Uterus (tissue), 4 donors: ENCODE results near the gene KARS1. TPM values are rescaled to one million over a fixed set of nuclear protein-coding genes. Genes with fewer than 3 reads are reported as not detected.

Experiments used
- DNase-seq, 2 donors: peaks; one replicate each; pipeline ENCODE4 v3.0.0-alpha.2; 2019 to 2020
- H3K27ac ChIP-seq, 2 donors: fragments of 200-600 bp; sonication (generic); 1 replicate in 1 of 2; 2 replicates in 1 of 2; pipeline ENCODE4 v1.5.1; 2016 to 2018
- H3K27me3 ChIP-seq, 2 donors: fragments of 200-600 bp; sonication (generic); one replicate each; pipeline ENCODE4 v1.5.1; 2018 to 2019; ENCODE audit warnings: control low read depth in 1 of 2
- H3K36me3 ChIP-seq, 2 donors: fragments of 200-600 bp; sonication (generic); one replicate each; pipeline ENCODE4 v1.5.1; 2019; ENCODE audit warnings: control low read depth in 1 of 2
- H3K4me1 ChIP-seq, 2 donors: fragments of 200-600 bp; sonication (generic); one replicate each; pipeline ENCODE4 v1.5.1; 2018 to 2019; ENCODE audit warnings: control low read depth in 1 of 2
- H3K4me3 ChIP-seq, 2 donors: fragments of 200-600 bp; sonication (generic); 1 replicate in 1 of 2; 2 replicates in 1 of 2; pipeline ENCODE4 v1.5.1; 2018 to 2019; ENCODE audit warnings: mild to moderate bottlenecking in 1 of 2
- H3K9me3 ChIP-seq, 2 donors: fragments of 200-600 bp; sonication (generic); one replicate each; pipeline ENCODE4 v1.5.1; 2019; ENCODE audit warnings: control low read depth in 1 of 2
- CTCF ChIP-seq, 4 experiments: fragments of 200-600 bp in 2 of 4; fragments of 450-650 bp in 2 of 4; sonication (generic) in 2 of 4; IDR thresholded peaks; one replicate each; pipeline ENCODE4 v1.5.1; 2016 to 2019; ENCODE audit warnings: antibody characterized with exemption in 4 of 4, mild to moderate bottlenecking in 2 of 4, moderate library complexity in 1 of 4
- POLR2A ChIP-seq, 2 donors: fragments of 450-650 bp; IDR thresholded peaks; one replicate each; pipeline ENCODE4 v1.6.1; 2016; ENCODE audit warnings: antibody characterized with exemption in 2 of 2, mild to moderate bottlenecking in 1 of 2, moderate library complexity in 1 of 2
- intact Hi-C: fragments of 100-400 bp; cut with DNase I; formaldehyde crosslinking; loops from one replicate; pipeline ENCODE4 v1.15.1; 2023; ENCODE audit warnings: low total_unique reads
- total RNA-seq, 4 donors: library from RNA; depleted of rRNA in 3 of 4; stranded (reverse); fragments of >200 nt in 3 of 4; gene quantifications; one replicate each; pipeline versions ENCODE4 v1.1.0 to v1.2.4, GENCODE V29; 2014 to 2023
- donor health status: DM: yes; HTN: yes; CAD: no.

KARS1 gene
- total RNA-seq, 4 donors from 2014 or later: 51.8 to 101 (median 87.1) TPM

GRCh38 chr16:75653922-75654321 lies 6.5 kb upstream of the KARS1 start:
- DNase-seq: no peak
- Histone ChIP-seq H3K4me1 (peaks cover 4 to 11% of the 10 kb centered on the region in 2 donors), H3K36me3 (no peaks in the 10 kb centered on the region), H3K27me3 (no peaks in the 10 kb centered on the region), H3K27ac (no peak overlapping the region), H3K4me3 (no peak overlapping the region), H3K9me3 (no peaks in the 10 kb centered on the region)
- no peak for TF ChIP-seq POLR2A (IDR thresholded peaks at IDR 0.05)
- no peak for TF ChIP-seq CTCF (IDR thresholded peaks at IDR 0.05)
- intact Hi-C loops: no loop called here

- TF ChIP-seq POLR2A (IDR thresholded peaks at IDR 0.05) (peak in 1 of 2 donors; percentile 52), CTCF (IDR thresholded peaks at IDR 0.05) (peak in 1 of 4 experiments; percentile 3)
- peak; percentile 78 to 79 for DNase-seq
- H3K36me3 ChIP-seq: no peaks in the 10 kb centered on the region
- H3K27ac ChIP-seq: peak overlapping the region; percentile 92 to 96
- H3K9me3 ChIP-seq: no peaks in the 10 kb centered on the region
- intact Hi-C loops: no loop called here
- peaks cover 8 to 17% of the 10 kb centered on the region in 2 donors for H3K4me1 ChIP-seq
- H3K4me3 ChIP-seq: peak overlapping the region; percentile 90 to 100
- H3K27me3 ChIP-seq: no peaks in the 10 kb centered on the region
These were observed 1.0 kb upstream of the KARS1 start for GRCh38 chr16:75648265-75649076.

- TF ChIP-seq CTCF (IDR thresholded peaks at IDR 0.05) (no peak), POLR2A (IDR thresholded peaks at IDR 0.05) (no peak)
- DNase-seq: no peak
- H3K9me3 ChIP-seq: no peaks in the 10 kb centered on the region
- peak overlapping the region; percentile 92 to 96 for H3K27ac ChIP-seq
- H3K36me3 ChIP-seq: no peaks in the 10 kb centered on the region
- intact Hi-C loops: no loop called here
- peaks cover 5 to 17% of the 10 kb centered on the region in 2 donors for H3K4me1 ChIP-seq
- H3K4me3 ChIP-seq: peak overlapping the region; percentile 90 to 100
- H3K27me3 ChIP-seq: no peaks in the 10 kb centered on the region
These were observed 363 bp downstream of the KARS1 start for GRCh38 chr16:75647112-75647491.

GRCh38 chr16:75644240-75645012 lies 3.0 kb downstream of the KARS1 start:
- no peak overlapping the region for H3K4me3 ChIP-seq
- H3K27me3 ChIP-seq: no peaks in the 10 kb centered on the region
- no peaks in the 10 kb centered on the region for H3K9me3 ChIP-seq
- no peak for TF ChIP-seq POLR2A (IDR thresholded peaks at IDR 0.05)
- no peak for TF ChIP-seq CTCF (IDR thresholded peaks at IDR 0.05)
- intact Hi-C loops: no loop called here
- H3K27ac ChIP-seq: no peak overlapping the region
- no peaks in the 10 kb centered on the region for H3K36me3 ChIP-seq
- DNase-seq: no peak
- H3K4me1 ChIP-seq: peaks cover 0 to 14% of the 10 kb centered on the region in 2 donors

GRCh38 chr16:75640598-75640997 lies 6.9 kb downstream of the KARS1 start:
- DNase-seq: no peak
- intact Hi-C loops: no loop called here
- H3K4me3 ChIP-seq: no peak overlapping the region
- TF ChIP-seq CTCF (IDR thresholded peaks at IDR 0.05) (no peak), POLR2A (IDR thresholded peaks at IDR 0.05) (no peak)
- no peaks in the 10 kb centered on the region for H3K36me3 ChIP-seq
- H3K4me1 ChIP-seq: peaks cover 0 to 2% of the 10 kb centered on the region in 2 donors
- no peaks in the 10 kb centered on the region for H3K9me3 ChIP-seq
- H3K27ac ChIP-seq: no peak overlapping the region
- no peaks in the 10 kb centered on the region for H3K27me3 ChIP-seq
